ENCODE measurements around the gene MYT1. TPM values are rescaled to one million over a fixed set of nuclear protein-coding genes. Genes with fewer than 3 reads are reported as not detected.
"Not testable (repeated sequence)": the region's sequence is repeated elsewhere in the genome, so short reads cannot be mapped to it uniquely, and the experiment has no call there.

Gene MYT1
- total RNA-seq, 3 donors from 2014 or later: under 0.01 TPM; not detected in 2

DNA sequence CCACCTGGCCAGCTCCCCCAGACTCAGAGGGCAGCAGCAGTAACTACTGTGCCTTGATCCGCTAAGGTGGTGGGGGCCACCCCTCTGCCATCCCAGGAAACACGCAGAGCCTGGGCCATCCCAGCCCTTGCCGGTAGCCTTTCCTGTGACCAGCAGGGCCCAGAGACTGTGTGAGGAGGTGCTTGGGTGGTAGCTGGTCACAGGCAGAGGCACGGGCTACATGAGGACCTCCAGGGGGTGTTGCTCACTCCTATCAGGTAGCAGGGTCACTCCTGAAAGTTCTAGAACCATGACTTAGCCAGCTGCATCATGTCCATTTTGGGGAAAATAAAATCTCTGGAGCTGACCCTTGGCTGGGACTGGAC is 114.0 kb downstream of the MYT1 start:
- H3K9me3 ChIP-seq: no peaks in the 10 kb centered on the region
- TF ChIP-seq POLR2A (IDR thresholded peaks at IDR 0.05) (no peak), POLR2AphosphoS5 (IDR thresholded peaks at IDR 0.05) (no peak)
- TF ChIP-seq, protein P1, sequence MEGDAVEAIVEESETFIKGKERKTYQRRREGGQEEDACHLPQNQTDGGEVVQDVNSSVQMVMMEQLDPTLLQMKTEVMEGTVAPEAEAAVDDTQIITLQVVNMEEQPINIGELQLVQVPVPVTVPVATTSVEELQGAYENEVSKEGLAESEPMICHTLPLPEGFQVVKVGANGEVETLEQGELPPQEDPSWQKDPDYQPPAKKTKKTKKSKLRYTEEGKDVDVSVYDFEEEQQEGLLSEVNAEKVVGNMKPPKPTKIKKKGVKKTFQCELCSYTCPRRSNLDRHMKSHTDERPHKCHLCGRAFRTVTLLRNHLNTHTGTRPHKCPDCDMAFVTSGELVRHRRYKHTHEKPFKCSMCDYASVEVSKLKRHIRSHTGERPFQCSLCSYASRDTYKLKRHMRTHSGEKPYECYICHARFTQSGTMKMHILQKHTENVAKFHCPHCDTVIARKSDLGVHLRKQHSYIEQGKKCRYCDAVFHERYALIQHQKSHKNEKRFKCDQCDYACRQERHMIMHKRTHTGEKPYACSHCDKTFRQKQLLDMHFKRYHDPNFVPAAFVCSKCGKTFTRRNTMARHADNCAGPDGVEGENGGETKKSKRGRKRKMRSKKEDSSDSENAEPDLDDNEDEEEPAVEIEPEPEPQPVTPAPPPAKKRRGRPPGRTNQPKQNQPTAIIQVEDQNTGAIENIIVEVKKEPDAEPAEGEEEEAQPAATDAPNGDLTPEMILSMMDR (IDR thresholded peaks at IDR 0.05): no peak
- no peak overlapping the region for H3K4me3 ChIP-seq
- intact Hi-C loops (cut with DNase I; ENCODE audit: low total_unique reads): no loop called here
- H3K36me3 ChIP-seq: no peaks in the 10 kb centered on the region
- H3K27me3 ChIP-seq: no peaks in the 10 kb centered on the region
- H3K27ac ChIP-seq: no peak overlapping the region
- H3K4me1 ChIP-seq: no peaks in the 10 kb centered on the region
- DNase-seq (ENCODE audit: low spot score in 2 of 2): no peak

DNA sequence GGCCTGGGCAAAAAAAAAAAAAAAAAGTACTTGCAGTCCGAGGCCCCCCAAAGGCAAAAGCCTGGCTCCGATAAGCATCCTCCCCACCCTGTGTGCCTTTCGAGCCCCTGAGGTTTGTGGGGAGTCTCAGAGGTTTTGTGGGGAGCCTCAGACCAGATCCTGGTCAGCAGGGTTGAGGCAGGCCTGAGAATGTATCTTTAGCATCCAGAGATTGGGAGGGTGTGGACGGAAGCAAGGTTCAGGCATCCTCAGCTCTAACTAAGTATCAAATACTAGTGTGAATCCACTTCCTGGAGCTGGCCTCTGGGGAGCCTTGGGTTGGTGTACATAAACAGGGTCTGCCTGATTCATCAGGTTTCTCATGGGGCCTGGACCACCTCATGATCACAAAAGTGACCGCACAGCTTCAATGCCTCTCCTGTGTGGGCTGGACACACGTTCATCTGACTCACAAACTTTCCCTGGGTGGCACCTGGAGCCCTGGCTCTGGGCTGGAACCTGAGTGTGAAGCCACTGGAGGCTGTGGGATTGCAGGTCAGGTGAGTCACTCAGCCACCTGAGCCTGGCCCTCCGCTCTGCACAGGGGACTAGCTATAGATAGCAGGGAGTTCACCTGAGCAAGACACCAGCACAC is 115.7 kb downstream of the MYT1 start:
- DNase-seq (ENCODE audit: low spot score in 2 of 2): no peak
- Histone ChIP-seq H3K27ac (no peak overlapping the region), H3K9me3 (no peaks in the 10 kb centered on the region), H3K36me3 (no peaks in the 10 kb centered on the region), H3K4me3 (no peak overlapping the region), H3K4me1 (no peaks in the 10 kb centered on the region), H3K27me3 (no peaks in the 10 kb centered on the region)
- no peak for TF ChIP-seq POLR2A (IDR thresholded peaks at IDR 0.05)
- intact Hi-C loops (cut with DNase I; ENCODE audit: low total_unique reads): no loop called here

DNA sequence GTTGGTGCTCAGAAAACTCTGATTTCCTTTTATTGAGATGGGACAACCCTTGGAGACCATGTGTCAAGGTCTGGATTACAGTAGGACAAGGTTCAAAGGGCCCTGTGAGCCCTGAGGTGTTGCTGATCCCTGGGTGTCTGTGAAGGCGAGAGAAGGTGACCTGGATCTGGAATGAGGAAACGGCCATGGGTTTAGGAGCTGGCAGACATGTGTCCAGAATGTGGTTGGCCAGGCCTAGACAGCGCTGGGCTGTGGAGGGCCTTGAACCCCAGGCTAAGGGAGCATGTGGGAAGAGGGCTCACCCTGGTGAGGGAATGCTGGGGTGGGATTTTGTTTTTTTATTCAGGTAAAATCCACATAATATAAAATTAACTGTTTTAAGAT is 116.2 kb downstream of the MYT1 start:
- H3K9me3 ChIP-seq: no peaks in the 10 kb centered on the region
- H3K27me3 ChIP-seq: no peaks in the 10 kb centered on the region
- no peak for DNase-seq (ENCODE audit: low spot score in 2 of 2)
- H3K27ac ChIP-seq: no peak overlapping the region
- TF ChIP-seq, protein P1 (IDR thresholded peaks at IDR 0.05): no peak
- no peak overlapping the region for H3K4me3 ChIP-seq
- no peaks in the 10 kb centered on the region for H3K36me3 ChIP-seq
- intact Hi-C loops (cut with DNase I; ENCODE audit: low total_unique reads): no loop called here
- no peaks in the 10 kb centered on the region for H3K4me1 ChIP-seq

DNA sequence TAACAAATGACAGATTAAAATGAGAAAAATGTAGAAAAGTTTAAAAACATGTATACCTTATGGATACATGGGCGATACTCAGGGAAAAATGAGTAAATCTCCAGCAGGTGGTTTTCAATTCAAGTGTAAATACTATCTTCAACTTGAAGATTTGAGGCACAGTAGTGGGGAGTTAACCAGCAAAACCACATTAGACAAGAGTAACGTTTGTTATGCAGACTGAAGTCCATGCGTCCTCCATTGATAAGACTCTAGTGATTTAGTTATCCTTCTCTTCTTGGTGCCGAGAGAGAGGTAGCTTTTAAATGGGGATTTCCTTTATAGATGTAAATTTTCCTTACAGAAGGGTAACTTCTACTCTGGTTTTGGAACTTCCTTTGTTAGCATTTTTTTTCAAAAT is 119.4 kb downstream of the MYT1 start:
- H3K27ac ChIP-seq: no peak overlapping the region
- intact Hi-C loops (cut with DNase I; ENCODE audit: low total_unique reads): no loop called here
- no peaks in the 10 kb centered on the region for H3K4me1 ChIP-seq
- no peaks in the 10 kb centered on the region for H3K27me3 ChIP-seq
- TF ChIP-seq, protein P1 (IDR thresholded peaks at IDR 0.05): no peak
- no peak for TF ChIP-seq POLR2AphosphoS5 (IDR thresholded peaks at IDR 0.05)
- TF ChIP-seq POLR2A (IDR thresholded peaks at IDR 0.05): no peak
- DNase-seq (ENCODE audit: low spot score in 2 of 2): no peak
- peaks cover 0 to 4% of the 10 kb centered on the region in 2 donors for H3K9me3 ChIP-seq
- H3K4me3 ChIP-seq: no peak overlapping the region
- no peaks in the 10 kb centered on the region for H3K36me3 ChIP-seq

DNA sequence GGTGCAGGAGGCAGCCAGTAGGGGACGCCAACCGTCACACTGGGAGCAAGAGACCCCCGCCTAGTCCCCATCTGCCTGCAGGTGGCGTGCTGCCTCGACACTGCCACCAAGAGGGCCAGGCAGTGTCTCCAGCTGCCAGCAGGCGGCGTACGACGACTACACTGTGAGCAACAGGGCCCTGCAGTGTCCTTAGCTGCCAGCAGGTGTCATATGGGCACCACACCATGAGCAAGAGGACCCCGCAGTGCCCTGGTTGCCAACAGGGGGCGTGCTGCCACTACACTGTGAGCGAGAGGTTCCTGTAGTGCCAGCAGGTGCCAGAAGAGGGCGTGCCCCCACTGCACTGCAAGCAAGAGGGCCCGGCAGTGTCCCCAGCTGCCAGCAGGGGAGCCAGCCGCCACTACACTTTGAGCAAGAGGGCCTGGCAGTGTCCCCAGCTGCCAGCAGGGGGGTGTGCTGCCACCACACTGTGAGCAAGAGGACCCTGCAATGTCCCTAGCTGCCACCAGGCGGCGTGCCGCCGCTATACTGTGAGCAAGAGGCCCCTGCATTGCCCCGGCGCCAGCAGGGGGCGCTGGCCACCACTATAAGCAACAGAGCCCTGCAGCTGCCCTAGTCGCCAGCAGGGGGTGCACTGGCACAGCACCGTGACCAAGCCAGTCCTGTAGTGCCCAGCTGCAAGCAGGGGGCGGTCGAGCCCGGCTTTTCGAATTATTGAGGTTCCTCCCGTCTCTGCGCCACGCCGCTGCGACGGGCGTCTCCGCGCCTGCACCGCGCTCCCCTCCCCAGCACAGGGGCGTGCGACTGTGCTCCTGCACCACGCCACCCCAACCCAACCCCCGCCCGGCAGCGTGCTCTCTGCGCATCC is 121.6 kb downstream of the MYT1 start:
- intact Hi-C loops (cut with DNase I; ENCODE audit: low total_unique reads): not testable (repeated sequence)
- peak in 1 of 2 donors; percentile 53 for DNase-seq (ENCODE audit: low spot score in 2 of 2)
- TF ChIP-seq, protein P1 (IDR thresholded peaks at IDR 0.05): peak; percentile 9 to 55 (median 50)

DNA sequence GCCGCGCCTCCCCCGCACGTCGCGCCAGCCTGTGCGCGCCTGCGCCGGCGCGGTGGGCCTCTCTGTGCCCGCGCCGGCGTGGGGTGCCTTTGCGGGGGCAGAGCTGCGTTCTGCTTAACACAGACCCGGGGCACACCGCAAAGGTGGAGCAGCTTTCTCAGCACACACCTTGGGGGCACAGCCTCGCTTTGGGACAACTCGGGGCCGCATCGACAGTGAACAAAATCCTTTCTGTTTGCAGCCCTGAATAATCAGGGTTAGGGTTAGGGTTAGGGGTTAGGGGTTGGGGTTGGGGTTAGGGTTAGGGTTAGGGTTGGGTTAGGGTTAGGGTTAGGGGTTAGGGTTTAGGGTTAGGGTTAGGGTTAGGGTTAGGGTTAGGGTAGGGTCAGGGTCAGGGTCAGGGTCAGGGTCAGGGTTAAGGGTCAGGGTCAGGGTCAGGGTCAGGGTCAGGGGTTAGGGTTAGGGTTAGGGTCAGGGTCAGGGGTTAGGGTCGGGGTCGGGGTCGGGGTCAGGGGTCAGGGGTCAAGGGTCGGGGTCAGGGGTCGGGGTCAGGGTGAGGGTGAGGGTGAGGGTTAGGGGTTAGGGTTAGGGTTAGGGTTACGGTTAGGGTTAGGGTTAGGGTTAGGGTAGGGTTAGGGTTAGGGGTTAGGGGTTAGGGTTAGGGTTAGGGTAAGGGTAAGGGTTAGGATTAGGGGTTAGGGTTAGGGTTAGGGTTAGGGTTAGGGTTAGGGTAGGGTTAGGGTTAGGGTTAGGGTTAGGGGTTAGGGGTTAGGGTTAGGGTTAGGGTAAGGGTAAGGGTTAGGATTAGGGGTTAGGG is 122.4 kb downstream of the MYT1 start:
- H3K4me1 ChIP-seq; H3K27ac ChIP-seq; H3K36me3 ChIP-seq; intact Hi-C loops (cut with DNase I; ENCODE audit: low total_unique reads); H3K9me3 ChIP-seq; H3K4me3 ChIP-seq; H3K27me3 ChIP-seq: not testable (repeated sequence)
- peak in 1 of 2 donors; percentile 47 for DNase-seq (ENCODE audit: low spot score in 2 of 2)

More for the DNA sequence above, 121.6 kb downstream of the MYT1 start:
- not testable (repeated sequence) for H3K4me1 ChIP-seq, H3K9me3 ChIP-seq, H3K4me3 ChIP-seq, H3K27ac ChIP-seq, H3K36me3 ChIP-seq, H3K27me3 ChIP-seq

DNA sequence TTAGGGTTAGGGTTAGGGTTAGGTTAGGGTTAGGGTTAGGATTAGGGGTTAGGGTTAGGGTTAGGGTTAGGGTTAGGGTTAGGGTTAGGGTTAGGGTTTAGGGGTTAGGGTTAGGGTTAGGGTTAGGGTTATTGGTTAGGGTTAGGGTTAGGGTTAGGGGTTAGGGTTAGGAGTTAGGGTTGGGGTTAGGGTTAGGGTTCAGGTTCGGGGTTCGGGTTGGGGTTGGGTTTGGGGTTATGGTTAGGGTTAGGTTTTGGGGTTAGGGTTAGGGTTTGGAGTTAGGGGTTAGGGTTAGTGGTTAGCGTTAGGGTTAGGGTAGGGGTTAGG is 123.0 kb downstream of the MYT1 start:
- H3K36me3 ChIP-seq; H3K4me3 ChIP-seq; H3K27ac ChIP-seq; intact Hi-C loops (cut with DNase I; ENCODE audit: low total_unique reads); H3K9me3 ChIP-seq; H3K27me3 ChIP-seq; DNase-seq (ENCODE audit: low spot score in 2 of 2); H3K4me1 ChIP-seq: not testable (repeated sequence)

All from breast epithelium (tissue), 4 donors.